Measurements from ENCODE around the gene KBTBD2.
"Not testable (repeated sequence)": the region's sequence is repeated elsewhere in the genome, so short reads cannot be mapped to it uniquely, and the experiment has no call there.

Gene KBTBD2

DNA sequence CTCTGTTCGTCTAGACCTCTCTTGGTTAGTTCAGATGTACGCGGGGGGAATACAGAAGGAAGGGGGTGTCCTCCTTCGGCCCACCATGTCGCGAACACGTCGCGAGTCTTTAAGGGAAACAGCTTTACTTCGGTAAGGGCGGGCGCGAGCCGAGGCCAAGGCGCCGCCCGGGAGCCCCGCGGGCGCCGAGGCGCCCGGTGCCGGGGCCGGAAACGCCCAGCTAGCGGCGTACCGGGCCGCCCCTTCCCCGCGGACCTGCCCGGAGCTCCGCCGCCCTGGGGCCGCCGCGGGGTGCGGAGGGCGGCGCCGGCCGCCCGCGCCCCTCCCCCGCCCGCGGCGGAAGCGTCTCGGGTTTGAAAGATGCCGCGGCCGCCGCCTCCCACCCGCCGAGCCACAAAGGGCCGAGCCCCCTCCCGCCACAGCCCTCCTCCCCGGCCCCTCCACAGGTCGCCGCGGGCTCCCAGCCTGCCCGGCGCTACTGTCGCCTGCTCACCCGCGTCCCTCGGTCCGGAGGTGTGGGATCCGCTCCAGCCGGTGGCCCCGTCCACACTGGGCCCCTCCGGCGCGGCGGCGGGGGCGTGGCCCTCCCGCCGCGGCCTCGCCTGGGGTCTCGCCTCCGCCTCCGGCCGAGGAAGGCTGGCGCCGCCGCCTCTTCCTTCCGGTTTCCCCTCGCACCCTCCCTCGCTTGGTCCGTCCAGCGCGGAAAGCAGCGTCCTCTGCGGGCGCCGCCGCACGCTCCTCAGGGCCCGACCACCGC lies at the start of gene KBTBD2:
Gene KBTBD2 (minus strand): TSS at position 718 of the 757 bp plus-strand sequence. CDS start 12,156 bp downstream, outside the sequence.
- peak; percentile 67 to 74 for DNase-seq (ENCODE audit: low read depth in 2 of 2)

GRCh38 chr7:32941181-32941580 lies 49.6 kb upstream of the KBTBD2 start:
- no peak for DNase-seq (ENCODE audit: low read depth in 2 of 2)

DNA sequence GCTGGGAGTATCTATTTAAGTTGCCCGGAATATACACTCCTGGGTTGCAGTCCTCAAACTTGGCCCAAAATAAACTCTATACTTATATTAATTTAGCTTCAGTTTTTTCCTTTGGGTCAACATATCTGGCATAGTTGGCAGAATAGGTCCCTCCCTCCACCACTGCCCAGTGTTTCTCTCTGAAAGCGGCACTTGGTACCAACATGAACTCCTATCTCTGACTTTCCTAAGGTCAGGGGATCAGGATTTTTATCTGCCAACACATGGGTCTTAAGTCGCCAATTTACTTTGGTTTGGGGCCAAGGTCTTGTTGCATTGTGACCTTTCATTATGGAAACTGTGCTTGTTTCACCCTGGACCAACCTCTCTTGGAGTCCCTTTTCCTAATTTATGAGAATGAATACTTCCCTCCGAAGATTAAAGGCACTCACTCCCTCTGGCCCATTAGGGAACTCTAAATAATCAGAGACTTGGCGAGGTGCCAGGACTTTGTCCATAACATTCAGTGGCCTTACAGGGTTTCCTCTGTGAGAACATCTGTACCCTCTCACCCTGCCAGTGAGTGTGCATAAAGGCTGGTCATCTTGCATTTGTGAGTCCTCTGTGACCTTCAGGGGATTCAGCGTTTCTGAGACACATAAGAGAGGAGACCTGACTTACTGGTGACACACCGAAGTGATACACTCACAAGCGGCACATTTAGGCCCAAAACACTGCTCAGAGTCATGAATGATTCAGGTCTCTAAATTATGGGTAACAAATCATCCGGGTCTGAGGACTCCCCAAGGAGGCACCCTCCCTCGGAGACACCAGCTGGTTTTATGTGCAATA lies 46.0 kb upstream of the KBTBD2 start:
- no peak for DNase-seq (ENCODE audit: low read depth in 2 of 2)

- no peak for DNase-seq (ENCODE audit: low read depth in 2 of 2)
These were observed 45.1 kb upstream of the KBTBD2 start for GRCh38 chr7:32936689-32937088.

- no peak for DNase-seq (ENCODE audit: low read depth in 2 of 2)
These were observed 44.0 kb upstream of the KBTBD2 start for GRCh38 chr7:32935558-32935957.

GRCh38 chr7:32930378-32930777 lies 38.8 kb upstream of the KBTBD2 start:
- DNase-seq (ENCODE audit: low read depth in 2 of 2): no peak

GRCh38 chr7:32929430-32930143 lies 38.0 kb upstream of the KBTBD2 start:
- no peak for DNase-seq (ENCODE audit: low read depth in 2 of 2)

- no peak for DNase-seq (ENCODE audit: low read depth in 2 of 2)
These were observed 37.3 kb upstream of the KBTBD2 start for GRCh38 chr7:32928785-32929298.

GRCh38 chr7:32921896-32922295 lies 30.3 kb upstream of the KBTBD2 start:
- DNase-seq (ENCODE audit: low read depth in 2 of 2): no peak

DNA sequence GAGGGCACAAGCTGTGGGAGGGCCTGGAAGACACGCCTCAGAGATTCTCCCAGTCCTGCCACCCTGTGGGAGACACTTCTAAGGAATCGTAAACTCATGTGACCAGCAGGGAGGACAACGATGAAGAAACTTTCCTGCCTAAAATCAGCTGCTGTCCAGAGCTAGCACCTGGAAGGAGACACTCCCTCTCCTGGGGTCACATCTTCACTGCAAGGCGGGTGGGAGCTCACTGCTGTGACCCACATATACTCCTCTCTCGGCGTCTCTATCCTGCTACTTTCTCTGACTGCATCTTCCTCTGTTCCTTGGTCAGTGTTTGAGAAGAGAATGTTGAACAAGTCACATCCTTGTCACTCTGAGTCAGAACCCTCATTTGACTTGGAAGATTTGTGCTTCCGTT lies 25.4 kb upstream of the KBTBD2 start:
- DNase-seq (ENCODE audit: low read depth in 2 of 2): not testable (repeated sequence)

GRCh38 chr7:32916006-32916405 lies 24.4 kb upstream of the KBTBD2 start:
- DNase-seq (ENCODE audit: low read depth in 2 of 2): no peak

DNA sequence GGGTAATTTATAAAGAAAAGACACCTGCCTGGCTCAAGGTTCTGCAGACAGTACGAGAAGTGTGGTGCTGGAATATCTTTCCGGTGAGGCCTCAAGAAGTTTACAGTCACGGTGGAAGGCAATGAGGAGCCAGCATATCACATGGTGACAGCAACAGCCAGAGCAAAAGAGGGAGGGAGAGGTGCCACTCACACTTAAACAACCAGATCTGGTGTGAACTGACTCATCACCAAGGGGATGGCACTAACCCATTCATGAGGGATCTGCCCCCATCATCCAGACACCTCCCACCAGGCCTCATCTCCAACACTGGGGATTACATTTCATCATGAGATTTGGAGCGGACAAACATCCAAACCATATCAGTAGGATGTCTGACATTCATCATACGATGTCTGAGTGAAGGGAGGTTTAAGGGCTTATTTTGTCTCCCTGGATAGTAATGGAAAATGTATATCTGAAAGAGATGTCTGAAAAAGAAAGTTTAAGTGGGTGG lies 23.5 kb upstream of the KBTBD2 start:
- DNase-seq (ENCODE audit: low read depth in 2 of 2): no peak

- DNase-seq (ENCODE audit: low read depth in 2 of 2): no peak
These were observed 22.6 kb upstream of the KBTBD2 start for GRCh38 chr7:32914184-32914583.

DNA sequence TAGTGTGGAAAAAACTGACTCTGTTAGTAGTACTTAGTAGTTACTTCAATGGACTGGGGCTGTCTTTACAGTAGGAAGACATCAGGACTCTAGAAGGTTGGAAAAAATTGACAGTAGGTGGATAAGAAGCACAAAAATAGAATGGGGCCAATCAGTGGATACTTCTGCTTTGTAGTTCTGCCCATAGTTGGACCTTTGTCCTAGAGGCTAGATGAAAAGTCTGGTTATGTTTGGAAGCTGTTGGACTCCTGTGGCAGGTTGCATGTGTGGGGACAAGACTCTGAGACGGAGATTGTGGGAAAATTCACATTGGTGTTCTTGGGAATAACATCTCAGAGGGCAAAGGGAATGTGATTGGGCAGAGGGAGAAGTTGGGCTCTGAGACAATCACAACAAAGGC lies 18.6 kb upstream of the KBTBD2 start:
- DNase-seq (ENCODE audit: low read depth in 2 of 2): no peak

DNA sequence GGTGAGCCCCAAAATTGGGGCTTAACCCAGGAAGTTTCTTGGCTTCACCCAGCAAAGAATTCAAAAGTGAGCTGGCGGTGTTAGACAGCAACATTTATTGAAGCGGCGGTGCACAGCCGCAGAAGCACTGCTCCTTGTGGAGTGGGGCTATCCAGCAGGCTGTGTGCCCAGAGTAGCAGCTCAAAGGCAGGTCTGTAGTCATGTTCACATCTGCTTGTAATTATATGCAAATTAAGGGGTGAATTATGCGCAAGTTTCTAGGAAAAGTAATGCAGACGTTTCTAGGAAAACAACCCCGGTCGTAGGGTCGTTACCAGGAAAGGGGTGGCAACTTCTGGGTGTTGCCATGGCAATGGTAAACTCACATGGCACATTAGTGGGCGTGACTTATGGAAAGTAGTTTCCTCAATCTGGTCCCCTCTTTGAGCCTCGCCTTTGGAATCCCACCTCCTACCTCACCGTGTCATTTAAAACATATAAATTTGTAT lies 13.7 kb upstream of the KBTBD2 start:
- peak; percentile 35 to 46 for DNase-seq (ENCODE audit: low read depth in 2 of 2)

DNA sequence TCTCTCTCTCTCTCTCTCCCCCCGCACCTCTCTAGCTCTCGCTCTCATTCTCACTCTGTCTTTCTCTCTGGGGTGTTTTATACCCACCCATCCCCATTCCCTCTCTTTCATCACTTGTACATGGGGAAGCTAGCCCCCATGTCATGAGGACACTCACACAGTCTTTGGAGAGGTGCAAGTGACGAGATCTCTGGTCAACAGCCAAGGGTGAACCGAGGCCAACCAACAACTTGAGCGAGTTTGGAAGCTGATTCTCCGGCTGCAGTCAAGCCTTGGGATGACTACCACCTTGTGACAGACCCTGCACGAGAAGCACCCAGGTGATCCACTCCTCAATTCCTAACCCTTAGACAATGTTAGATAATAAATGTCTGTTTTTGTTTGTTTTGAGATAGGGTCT lies 10.1 kb upstream of the KBTBD2 start:
- DNase-seq (ENCODE audit: low read depth in 2 of 2): no peak

- DNase-seq (ENCODE audit: low read depth in 2 of 2): no peak
These were observed 9.0 kb upstream of the KBTBD2 start for GRCh38 chr7:32900433-32900995.

DNA sequence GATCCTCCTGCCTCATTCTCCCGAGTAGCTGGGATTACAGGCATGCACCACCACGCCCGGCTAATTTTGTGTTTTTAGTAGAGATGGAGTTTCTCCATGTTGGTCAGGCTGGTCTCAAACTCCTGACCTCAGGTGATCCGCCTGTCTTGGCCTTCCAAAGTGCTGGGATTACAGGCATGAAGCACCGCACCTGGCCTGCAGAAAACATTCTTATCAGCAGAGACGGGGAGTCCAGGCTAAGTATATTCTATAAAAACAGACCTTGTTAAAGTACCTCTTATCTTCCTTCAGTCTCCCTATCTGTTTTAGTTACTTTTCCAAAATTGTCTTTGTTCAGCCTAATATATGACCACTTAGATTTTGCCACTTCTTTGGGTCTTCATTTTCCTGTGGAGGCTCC lies 5.8 kb upstream of the KBTBD2 start:
- not testable (repeated sequence) for DNase-seq (ENCODE audit: low read depth in 2 of 2)

DNA sequence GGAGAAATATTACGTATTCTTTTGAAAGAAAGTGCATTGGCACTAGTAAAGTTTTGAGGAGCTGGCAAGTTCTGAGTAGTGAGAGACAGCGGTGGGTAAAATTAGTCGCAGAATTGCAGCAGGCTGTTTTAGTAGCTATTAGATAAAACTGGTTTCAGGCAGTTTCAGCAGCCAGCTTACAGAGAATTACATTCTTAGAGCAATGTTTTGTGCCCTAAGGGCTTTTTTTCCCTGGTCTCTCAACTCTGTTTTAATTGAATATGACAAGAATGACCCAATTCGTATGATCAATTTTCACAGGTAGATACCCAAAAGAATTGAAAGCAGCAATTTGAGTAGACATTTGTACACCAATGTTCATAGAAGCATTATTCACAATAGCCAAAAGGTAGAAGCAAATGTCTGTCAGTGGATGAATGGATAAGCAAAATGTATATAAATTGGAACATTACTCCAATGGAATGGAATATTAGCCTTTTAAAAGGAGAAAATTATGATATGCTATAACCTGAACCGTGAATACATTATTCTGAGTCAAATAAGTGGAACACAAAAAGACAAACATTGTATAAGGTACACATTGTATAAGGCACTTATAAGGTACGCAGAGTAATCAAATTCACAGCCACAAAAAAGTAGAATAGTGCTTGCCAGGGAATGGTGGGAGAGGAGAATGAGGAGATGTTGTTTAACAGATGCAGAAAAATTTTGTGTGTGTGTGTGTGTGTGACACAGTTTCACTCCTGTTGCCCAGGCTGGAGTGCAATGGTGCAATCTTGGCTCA lies 5.2 kb upstream of the KBTBD2 start:
- DNase-seq (ENCODE audit: low read depth in 2 of 2): no peak

DNA sequence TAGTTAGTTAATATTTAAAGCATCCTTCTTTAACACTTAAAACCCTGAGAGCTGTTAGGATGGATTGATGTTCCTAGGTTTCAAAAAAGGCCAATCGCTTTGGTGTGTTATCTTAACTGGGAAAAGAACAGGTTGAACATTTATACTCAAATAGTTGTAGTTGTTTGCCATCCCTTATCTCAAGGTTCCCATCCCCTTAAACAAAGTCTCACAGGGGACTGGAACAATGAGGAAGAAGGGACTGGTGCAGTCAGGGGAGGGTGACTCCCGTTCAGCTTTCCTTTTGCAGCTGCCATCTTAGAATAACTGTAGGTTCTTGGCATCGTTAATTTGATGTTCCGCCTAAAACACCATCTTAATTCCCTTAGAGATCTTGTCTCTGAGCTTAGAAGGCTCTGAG lies 2.6 kb upstream of the KBTBD2 start:
- DNase-seq (ENCODE audit: low read depth in 2 of 2): no peak

DNA sequence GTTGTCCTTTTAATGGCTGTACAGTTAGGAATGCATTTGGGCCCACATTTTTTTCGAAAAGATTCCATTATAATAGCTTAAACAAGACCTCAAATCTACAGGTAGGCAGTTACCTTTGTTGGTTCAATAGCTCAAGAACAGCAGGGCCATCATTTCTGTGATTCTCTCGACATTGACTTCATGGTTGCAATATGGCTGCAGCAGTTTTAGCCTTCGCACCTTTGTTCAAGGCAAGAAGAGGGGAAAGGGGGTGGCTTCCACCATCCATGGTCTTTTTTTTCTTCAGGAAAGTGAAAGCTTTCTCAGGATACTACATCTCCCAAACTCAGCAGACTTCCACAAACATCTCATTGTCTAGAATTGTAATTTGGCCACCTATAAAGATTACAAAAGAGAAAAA lies 2.2 kb upstream of the KBTBD2 start:
- no peak for DNase-seq (ENCODE audit: low read depth in 2 of 2)
